ENCODE data around the gene NEK6. TPM values are rescaled to one million over a fixed set of nuclear protein-coding genes. Genes with fewer than 3 reads are reported as not detected.
"Not testable (repeated sequence)": the region's sequence is repeated elsewhere in the genome, so short reads cannot be mapped to it uniquely, and the experiment has no call there.

NEK6 gene
- total RNA-seq, 2 experiments from 2014 or later = 5.6 to 16.4 TPM

GRCh38 chr9:124242331-124243194 lies 15.2 kb upstream of the NEK6 start:
- no peak overlapping the region for H3K27ac ChIP-seq (ENCODE audit: low read depth, low read length, poor library complexity, severe bottlenecking)
- BruUV-seq (replicated peaks) = no TSS peak
- H3K9me3 ChIP-seq (ENCODE audit: low read length) = no peaks in the 10 kb centered on the region
- H2AFZ ChIP-seq (ENCODE audit: low read length) = no peak overlapping the region
- H4K20me1 ChIP-seq (ENCODE audit: insufficient read depth, low read length) = no peaks in the 10 kb centered on the region
- H3K4me1 ChIP-seq (ENCODE audit: insufficient read depth, low read length, poor library complexity, severe bottlenecking) = peaks cover 22% of the 10 kb centered on the region
- H3K36me3 ChIP-seq (ENCODE audit: insufficient read depth, low read length) = no peaks in the 10 kb centered on the region
- no peaks in the 10 kb centered on the region for H3K79me2 ChIP-seq (ENCODE audit: insufficient read depth, low read depth, low read length)
- H3K4me3 ChIP-seq (ENCODE audit: low read depth, low read length, poor library complexity, severe bottlenecking) = no peak overlapping the region
- intact Hi-C loops (cut with micrococcal nuclease; ENCODE audit: unreplicated experiment) = no loop called here
- CTCF ChIA-PET (ENCODE audit: unreplicated experiment) = no interaction called here
- no peaks in the 10 kb centered on the region for H3K9me2 ChIP-seq (ENCODE audit: insufficient read depth, low read length)
- POLR2A ChIA-PET = interaction anchor here (0.6 kb wide), 1 partner anchor 404 kb away, joined by 3 read pairs; no protein-coding TSS in a partner anchor
- DNase-seq (ENCODE audit: low spot score) = no peak
- no peak overlapping the region for H3K4me2 ChIP-seq (ENCODE audit: low read length)
- no peak for TF ChIP-seq CTCF (conservative IDR thresholded peaks at IDR 0.05; ENCODE audit: low read length)
- no peak for TF ChIP-seq EZH2phosphoT487 (IDR thresholded peaks at IDR 0.05; ENCODE audit: borderline replicate concordance, low read depth, low read length)

- BruUV-seq (replicated peaks); intact Hi-C loops (cut with micrococcal nuclease; ENCODE audit: unreplicated experiment); DNase-seq (ENCODE audit: low spot score): not testable (repeated sequence)
Measured at GRCh38 chr9:124247393-124247792, 10.4 kb upstream of the NEK6 start.

GRCh38 chr9:124248066-124248465 lies 9.7 kb upstream of the NEK6 start:
- H3K4me2 ChIP-seq (ENCODE audit: low read length) = no peak overlapping the region
- H3K9me3 ChIP-seq (ENCODE audit: low read length) = no peaks in the 10 kb centered on the region
- H3K9me2 ChIP-seq (ENCODE audit: insufficient read depth, low read length) = no peaks in the 10 kb centered on the region
- H3K36me3 ChIP-seq (ENCODE audit: insufficient read depth, low read length) = no peaks in the 10 kb centered on the region
- no peak overlapping the region for H3K27ac ChIP-seq (ENCODE audit: low read depth, low read length, poor library complexity, severe bottlenecking)
- H3K4me3 ChIP-seq (ENCODE audit: low read depth, low read length, poor library complexity, severe bottlenecking) = no peak overlapping the region
- BruUV-seq (replicated peaks) = no TSS peak
- intact Hi-C loops (cut with micrococcal nuclease; ENCODE audit: unreplicated experiment) = no loop called here
- ChIA-PET CTCF (ENCODE audit: unreplicated experiment) (no interaction called here), POLR2A (interaction anchor here (0.6 to 1.4 kb wide), 3 partner anchors 9 to 85 kb away, joined by 3 to 4 read pairs (median 3); no protein-coding TSS in a partner anchor)
- no peak overlapping the region for H2AFZ ChIP-seq (ENCODE audit: low read length)
- no peak for DNase-seq (ENCODE audit: low spot score)
- no peaks in the 10 kb centered on the region for H4K20me1 ChIP-seq (ENCODE audit: insufficient read depth, low read length)
- H3K79me2 ChIP-seq (ENCODE audit: insufficient read depth, low read depth, low read length) = no peaks in the 10 kb centered on the region
- peaks cover 3% of the 10 kb centered on the region for H3K4me1 ChIP-seq (ENCODE audit: insufficient read depth, low read length, poor library complexity, severe bottlenecking)
- TF ChIP-seq CTCF (conservative IDR thresholded peaks at IDR 0.05; ENCODE audit: low read length) = no peak
- no peak for TF ChIP-seq EZH2phosphoT487 (IDR thresholded peaks at IDR 0.05; ENCODE audit: borderline replicate concordance, low read depth, low read length)

More at GRCh38 chr9:124247393-124247792, 10.4 kb upstream of the NEK6 start:
- H3K9me3 ChIP-seq (ENCODE audit: low read length); H3K36me3 ChIP-seq (ENCODE audit: insufficient read depth, low read length); H3K4me2 ChIP-seq (ENCODE audit: low read length); H3K79me2 ChIP-seq (ENCODE audit: insufficient read depth, low read depth, low read length); CTCF ChIA-PET (ENCODE audit: unreplicated experiment); H4K20me1 ChIP-seq (ENCODE audit: insufficient read depth, low read length); H2AFZ ChIP-seq (ENCODE audit: low read length); H3K9me2 ChIP-seq (ENCODE audit: insufficient read depth, low read length); H3K4me3 ChIP-seq (ENCODE audit: low read depth, low read length, poor library complexity, severe bottlenecking); H3K27ac ChIP-seq (ENCODE audit: low read depth, low read length, poor library complexity, severe bottlenecking); H3K4me1 ChIP-seq (ENCODE audit: insufficient read depth, low read length, poor library complexity, severe bottlenecking): not testable (repeated sequence)
- POLR2A ChIA-PET = interaction anchor here (0.7 to 1.4 kb wide), 2 partner anchors 9 to 13 kb away, joined by 3 to 4 read pairs; no protein-coding TSS in a partner anchor
